Measurements from ENCODE around the gene GSTM1. TPM values are rescaled to one million over a fixed set of nuclear protein-coding genes. Genes with fewer than 3 reads are reported as not detected.

The GSTM1 gene
- total RNA-seq, 2 donors from 2014 or later = 19.5 TPM; not detected in 1

DNA sequence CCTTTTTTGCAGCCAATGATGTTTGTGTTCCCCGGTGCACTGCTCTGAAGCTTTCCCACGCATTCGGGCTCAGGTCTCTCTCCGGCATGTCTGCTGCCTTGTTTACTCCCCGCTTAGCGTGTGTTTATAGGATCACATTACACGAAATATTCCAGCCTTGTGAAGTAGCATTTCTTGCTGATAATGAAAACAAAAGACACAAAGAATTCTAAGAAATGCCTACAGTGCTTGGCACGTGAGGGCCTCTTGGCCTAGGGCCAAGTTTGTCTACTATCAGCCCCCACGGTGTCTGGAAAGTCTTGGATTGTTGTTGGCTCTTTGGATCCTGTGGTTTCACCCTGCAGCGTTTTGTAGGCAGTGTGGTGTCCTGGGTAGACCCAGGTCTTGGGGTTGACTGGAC is 42.9 kb upstream of the GSTM1 start:
- Histone ChIP-seq H3K4me3 (no peak overlapping the region), H3K4me1 (peaks cover 7% of the 10 kb centered on the region)

DNA sequence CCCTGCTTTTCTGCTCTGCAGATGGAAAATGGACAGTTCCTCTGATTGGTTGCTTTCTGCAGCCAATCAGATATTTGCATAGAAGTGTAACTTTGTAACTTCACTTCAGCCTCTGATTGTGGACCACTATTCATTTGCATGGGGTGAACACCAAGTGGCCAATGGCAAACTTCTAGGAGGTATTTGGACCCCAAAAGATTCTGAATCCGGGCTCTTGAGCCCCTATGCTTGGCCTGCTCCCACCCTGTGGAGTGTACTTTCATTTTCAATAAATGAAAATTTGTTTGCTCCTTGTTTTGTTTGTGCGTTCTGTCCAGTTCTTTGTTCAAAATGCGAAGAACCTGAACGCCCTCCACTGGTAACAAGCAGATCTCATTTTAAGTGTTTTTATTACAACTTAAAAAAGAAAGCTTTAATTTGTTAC is 38.1 kb upstream of the GSTM1 start:
- no peak for DNase-seq
- WGBS, 2 donors = 49 to 62% methylated on average over 4 of the region's 4 CpGs
- ATAC-seq = no peak
- no peaks in the 10 kb centered on the region for H3K27me3 ChIP-seq
- TF ChIP-seq, protein P1, sequence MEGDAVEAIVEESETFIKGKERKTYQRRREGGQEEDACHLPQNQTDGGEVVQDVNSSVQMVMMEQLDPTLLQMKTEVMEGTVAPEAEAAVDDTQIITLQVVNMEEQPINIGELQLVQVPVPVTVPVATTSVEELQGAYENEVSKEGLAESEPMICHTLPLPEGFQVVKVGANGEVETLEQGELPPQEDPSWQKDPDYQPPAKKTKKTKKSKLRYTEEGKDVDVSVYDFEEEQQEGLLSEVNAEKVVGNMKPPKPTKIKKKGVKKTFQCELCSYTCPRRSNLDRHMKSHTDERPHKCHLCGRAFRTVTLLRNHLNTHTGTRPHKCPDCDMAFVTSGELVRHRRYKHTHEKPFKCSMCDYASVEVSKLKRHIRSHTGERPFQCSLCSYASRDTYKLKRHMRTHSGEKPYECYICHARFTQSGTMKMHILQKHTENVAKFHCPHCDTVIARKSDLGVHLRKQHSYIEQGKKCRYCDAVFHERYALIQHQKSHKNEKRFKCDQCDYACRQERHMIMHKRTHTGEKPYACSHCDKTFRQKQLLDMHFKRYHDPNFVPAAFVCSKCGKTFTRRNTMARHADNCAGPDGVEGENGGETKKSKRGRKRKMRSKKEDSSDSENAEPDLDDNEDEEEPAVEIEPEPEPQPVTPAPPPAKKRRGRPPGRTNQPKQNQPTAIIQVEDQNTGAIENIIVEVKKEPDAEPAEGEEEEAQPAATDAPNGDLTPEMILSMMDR (IDR thresholded peaks at IDR 0.05) = peak in 4 of 7 experiments; percentile 7 to 31 (median 12)
- no peak for TF ChIP-seq POLR2A (IDR thresholded peaks at IDR 0.05)
- no peaks in the 10 kb centered on the region for H3K9me3 ChIP-seq
- no peak overlapping the region for H3K4me3 ChIP-seq
- H3K27ac ChIP-seq = no peak overlapping the region
- intact Hi-C loops (cut with DNase I) = no loop called here
- peaks cover 4% of the 10 kb centered on the region for H3K4me1 ChIP-seq
- no peaks in the 10 kb centered on the region for H3K36me3 ChIP-seq (replicated peaks in 1 of 2; ENCODE audit: insufficient read depth in 1 of 2, low read depth in 2 of 2)

More for the DNA sequence above, 42.9 kb upstream of the GSTM1 start:
- H3K36me3 ChIP-seq (replicated peaks in 1 of 2; ENCODE audit: insufficient read depth in 1 of 2, low read depth in 2 of 2) = no peaks in the 10 kb centered on the region
- intact Hi-C loops (cut with DNase I) = loop anchor here (5.0 kb wide), 1 partner anchor 128 kb away; no protein-coding TSS in a partner anchor
- no peak overlapping the region for H3K27ac ChIP-seq
- no CpG with 5 or more reads among the region's 10 CpGs for WGBS, 2 donors
- no peak for TF ChIP-seq POLR2A (IDR thresholded peaks at IDR 0.05)
- TF ChIP-seq, protein P1 (IDR thresholded peaks at IDR 0.05) = no peak
- H3K9me3 ChIP-seq = no peaks in the 10 kb centered on the region
- no peak for DNase-seq
- H3K27me3 ChIP-seq = no peaks in the 10 kb centered on the region
- ATAC-seq = no peak

GRCh38 chr1:109650609-109651008 is 37.0 kb upstream of the GSTM1 start:
- ATAC-seq (no peak), DNase-seq (no peak)
- no peak for TF ChIP-seq POLR2A (IDR thresholded peaks at IDR 0.05)
- TF ChIP-seq, protein P1 (IDR thresholded peaks at IDR 0.05) = no peak
- no peak overlapping the region for H3K4me3 ChIP-seq
- no peaks in the 10 kb centered on the region for H3K9me3 ChIP-seq
- no peaks in the 10 kb centered on the region for H3K36me3 ChIP-seq (replicated peaks in 1 of 2; ENCODE audit: insufficient read depth in 1 of 2, low read depth in 2 of 2)
- intact Hi-C loops (cut with DNase I) = no loop called here
- peaks cover 12% of the 10 kb centered on the region for H3K4me1 ChIP-seq
- H3K27ac ChIP-seq = no peak overlapping the region
- H3K27me3 ChIP-seq = no peaks in the 10 kb centered on the region
- 64 to 78% methylated on average over 3 of the region's 3 CpGs for WGBS, 2 donors

DNA sequence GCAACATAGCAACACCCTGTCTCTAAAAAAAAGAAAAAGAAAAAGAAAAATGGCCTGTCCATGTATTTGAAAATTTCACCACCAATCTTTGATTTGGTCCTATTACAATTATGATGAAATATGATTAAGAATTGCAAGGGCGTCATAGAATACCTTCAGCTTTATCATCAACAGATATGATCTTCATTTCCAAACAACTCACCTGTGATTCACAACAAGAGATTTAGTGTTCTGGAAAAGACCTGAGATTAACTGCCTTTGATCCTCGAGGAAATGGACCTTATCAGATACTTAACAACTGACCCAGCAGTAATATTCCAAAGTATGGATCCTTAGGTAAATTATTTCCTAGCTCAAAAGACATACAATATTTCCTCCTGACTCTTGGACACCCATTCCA is 35.2 kb upstream of the GSTM1 start:
- TF ChIP-seq POLR2A (IDR thresholded peaks at IDR 0.05) = no peak
- TF ChIP-seq, protein P1 (IDR thresholded peaks at IDR 0.05) = no peak
- H3K27me3 ChIP-seq = no peaks in the 10 kb centered on the region
- 35 to 43% methylated on average over 2 of the region's 2 CpGs for WGBS, 2 donors
- H3K9me3 ChIP-seq = no peaks in the 10 kb centered on the region
- no peak for DNase-seq
- H3K4me3 ChIP-seq = no peak overlapping the region
- H3K4me1 ChIP-seq = peaks cover 17% of the 10 kb centered on the region
- no peak for ATAC-seq
- intact Hi-C loops (cut with DNase I) = no loop called here
- H3K36me3 ChIP-seq (replicated peaks in 1 of 2; ENCODE audit: insufficient read depth in 1 of 2, low read depth in 2 of 2) = no peaks in the 10 kb centered on the region
- H3K27ac ChIP-seq = no peak overlapping the region

DNA sequence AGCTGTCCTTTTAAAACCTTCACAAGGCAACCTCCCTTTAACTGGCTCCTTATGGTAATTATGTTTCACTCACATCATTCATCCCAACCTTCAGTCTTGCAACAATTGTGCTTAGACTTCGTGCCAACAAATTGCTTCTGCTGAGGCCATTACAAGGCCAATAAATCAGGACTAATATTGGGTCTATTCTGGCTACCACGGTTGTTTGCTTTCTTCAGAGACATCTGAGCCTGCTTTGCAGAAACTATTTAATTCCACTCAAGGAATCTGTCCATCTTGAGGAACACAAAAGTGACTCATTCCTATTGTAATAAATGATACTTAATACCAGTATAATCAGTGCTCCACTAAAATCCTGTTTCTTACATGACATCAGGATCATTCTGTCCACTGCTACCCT is 34.3 kb upstream of the GSTM1 start:
- no peak overlapping the region for H3K27ac ChIP-seq
- intact Hi-C loops (cut with DNase I) = no loop called here
- 29 to 45% methylated on average over 2 of the region's 2 CpGs for WGBS, 2 donors

More for the DNA sequence above, 34.3 kb upstream of the GSTM1 start:
- Histone ChIP-seq H3K4me3 (no peak overlapping the region), H3K9me3 (no peaks in the 10 kb centered on the region), H3K27me3 (no peaks in the 10 kb centered on the region), H3K4me1 (peaks cover 23% of the 10 kb centered on the region), H3K36me3 (replicated peaks in 1 of 2; ENCODE audit: insufficient read depth in 1 of 2, low read depth in 2 of 2) (no peaks in the 10 kb centered on the region)
- DNase-seq = no peak
- TF ChIP-seq POLR2A (IDR thresholded peaks at IDR 0.05) = no peak
- TF ChIP-seq, protein P1 (IDR thresholded peaks at IDR 0.05) = no peak
- no peak for ATAC-seq

Measured in body of pancreas (tissue), 4 donors.